ENCODE results near the gene POC1A. TPM values are rescaled to one million over a fixed set of nuclear protein-coding genes. Genes with fewer than 3 reads are reported as not detected.

The POC1A gene
- total and polyA plus RNA-seq, 2 donors (not counting 3 experiments of a cell fraction or from before 2014, with no cell fraction given) = 14.8 to 19.4 TPM

DNA sequence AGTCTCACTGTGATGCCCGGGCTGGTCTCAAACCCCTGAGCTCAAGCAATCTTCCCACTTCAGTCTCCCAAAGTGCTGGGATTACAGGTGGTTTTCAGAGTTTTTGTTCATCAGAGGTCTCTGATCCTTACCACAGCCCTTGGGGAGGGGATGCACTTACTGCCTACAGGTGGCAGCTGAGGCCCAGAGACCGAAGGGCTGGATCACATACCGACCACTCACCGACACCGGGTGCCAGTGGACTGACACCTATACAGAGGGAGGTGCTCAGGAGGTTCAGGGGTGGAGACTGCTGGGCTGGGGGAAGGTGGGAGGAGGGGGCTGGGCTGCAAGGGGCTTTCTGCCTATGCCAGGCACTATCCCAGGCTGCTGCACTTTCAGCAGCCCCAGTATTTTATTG, 117.4 kb downstream of the POC1A start:
- POLR2A ChIA-PET = no interaction called here
- TF ChIP-seq GATA2 (IDR thresholded peaks at IDR 0.05; ENCODE audit: insufficient read depth, insufficient read length, low read depth, low read length) (no peak), JUN (IDR thresholded peaks at IDR 0.05; ENCODE audit: borderline replicate concordance, insufficient read depth, insufficient read length, low read depth) (no peak), MYC (IDR thresholded peaks at IDR 0.05; ENCODE audit: low read depth, low read length) (no peak), POLR2A (IDR thresholded peaks at IDR 0.05; ENCODE audit: low read depth, low read length) (no peak), POLR2AphosphoS5 (IDR thresholded peaks at IDR 0.05; ENCODE audit: insufficient read depth, low read depth, low read length) (no peak), EZH2 (IDR thresholded peaks at IDR 0.05; ENCODE audit: borderline replicate concordance, low read depth, low read length, severe bottlenecking) (no peak)
- TF ChIP-seq, protein P1, sequence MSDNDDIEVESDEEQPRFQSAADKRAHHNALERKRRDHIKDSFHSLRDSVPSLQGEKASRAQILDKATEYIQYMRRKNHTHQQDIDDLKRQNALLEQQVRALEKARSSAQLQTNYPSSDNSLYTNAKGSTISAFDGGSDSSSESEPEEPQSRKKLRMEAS (IDR thresholded peaks at IDR 0.05; ENCODE audit: insufficient read depth, insufficient read length) = no peak
- TF ChIP-seq, protein P2, sequence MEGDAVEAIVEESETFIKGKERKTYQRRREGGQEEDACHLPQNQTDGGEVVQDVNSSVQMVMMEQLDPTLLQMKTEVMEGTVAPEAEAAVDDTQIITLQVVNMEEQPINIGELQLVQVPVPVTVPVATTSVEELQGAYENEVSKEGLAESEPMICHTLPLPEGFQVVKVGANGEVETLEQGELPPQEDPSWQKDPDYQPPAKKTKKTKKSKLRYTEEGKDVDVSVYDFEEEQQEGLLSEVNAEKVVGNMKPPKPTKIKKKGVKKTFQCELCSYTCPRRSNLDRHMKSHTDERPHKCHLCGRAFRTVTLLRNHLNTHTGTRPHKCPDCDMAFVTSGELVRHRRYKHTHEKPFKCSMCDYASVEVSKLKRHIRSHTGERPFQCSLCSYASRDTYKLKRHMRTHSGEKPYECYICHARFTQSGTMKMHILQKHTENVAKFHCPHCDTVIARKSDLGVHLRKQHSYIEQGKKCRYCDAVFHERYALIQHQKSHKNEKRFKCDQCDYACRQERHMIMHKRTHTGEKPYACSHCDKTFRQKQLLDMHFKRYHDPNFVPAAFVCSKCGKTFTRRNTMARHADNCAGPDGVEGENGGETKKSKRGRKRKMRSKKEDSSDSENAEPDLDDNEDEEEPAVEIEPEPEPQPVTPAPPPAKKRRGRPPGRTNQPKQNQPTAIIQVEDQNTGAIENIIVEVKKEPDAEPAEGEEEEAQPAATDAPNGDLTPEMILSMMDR (IDR thresholded peaks at IDR 0.05; ENCODE audit: extremely low read depth in 1 of 2, insufficient read depth in 1 of 2, low read depth in 1 of 2, low read length in 2 of 2) = no peak
- Histone ChIP-seq H3K27ac (ENCODE audit: insufficient read depth, low read depth, low read length) (no peak overlapping the region), H3K36me3 (ENCODE audit: control insufficient read depth in 2 of 2, extremely low read depth in 1 of 2, insufficient read depth in 2 of 2, low read length in 2 of 2) (no peaks in the 10 kb centered on the region), H2AFZ (ENCODE audit: low read depth, low read length) (no peak overlapping the region), H3K9ac (replicated peaks; ENCODE audit: extremely low read depth, insufficient read depth, low read length) (no peak overlapping the region), H3K9me3 (replicated peaks; ENCODE audit: control insufficient read depth, insufficient read depth, low read length) (no peaks in the 10 kb centered on the region), H3K9me1 (replicated peaks; ENCODE audit: control insufficient read depth, extremely low read depth, insufficient read depth, low read length) (no peaks in the 10 kb centered on the region), H3K4me1 (ENCODE audit: control insufficient read depth, extremely low read depth, insufficient read depth, low read length) (no peaks in the 10 kb centered on the region), H3K4me2 (ENCODE audit: insufficient read depth, low read length) (no peak overlapping the region), H3K4me3 (replicated peaks in 1 of 3; ENCODE audit: insufficient read depth in 1 of 3, low read depth in 1 of 3, low read length in 3 of 3) (no peak overlapping the region), H3K27me3 (ENCODE audit: control insufficient read depth in 2 of 2, insufficient read depth in 2 of 2, low read length in 2 of 2) (no peaks in the 10 kb centered on the region), H3K79me2 (ENCODE audit: control insufficient read depth, insufficient read depth, low read length) (no peaks in the 10 kb centered on the region), H4K20me1 (replicated peaks; ENCODE audit: control insufficient read depth, extremely low read depth, insufficient read depth, low read length) (no peaks in the 10 kb centered on the region)
- FAIRE-seq = no peak
- DNase-seq (ENCODE audit: low read depth, low spot score) = no peak
- no TSS peak for BruUV-seq (replicated peaks)
- dilution Hi-C loops (cut with MboI; ENCODE audit: extremely low pct_ligation_motif_present, low sequenced_read_pairs) = no loop called here
- intact Hi-C loops (cut with micrococcal nuclease) = no loop called here
- CTCF ChIA-PET = interaction anchor here (0.7 to 5.8 kb wide), 9 partner anchors 9 to 108 kb away, joined by 3 to 43 read pairs (median 5); partner anchors contain the start of gene DUSP7

Measured in endothelial cell of umbilical vein (primary cell).